A549 (cell line): ENCODE data around the gene CDH22.

ENCODE experiments used
- CTCF ChIP-seq: fragments of >200 bp; sonication (Bioruptor Twin); formaldehyde crosslinking; IDR thresholded peaks from 3 replicates; pipeline ENCODE4 v1.5.1; 2016
- MAX ChIP-seq: IDR thresholded peaks from 2 replicates; pipeline ENCODE4 v1.6.1; 2012

- TF ChIP-seq MAX (no peak), CTCF (no peak)
These were observed 33.7 kb upstream of the CDH22 start for GRCh38 chr20:46342010-46342378.
